GM15510 (cell line): ENCODE data around the gene ASCL2.

Experiments used
- POLR2A ChIP-seq: IDR thresholded peaks from 3 replicates; pipeline ENCODE4 v1.6.1; 2011; ENCODE audit warnings: borderline replicate concordance; ENCODE audit not compliant: insufficient read length; ENCODE audit errors: extremely low read depth

The ASCL2 gene

DNA sequence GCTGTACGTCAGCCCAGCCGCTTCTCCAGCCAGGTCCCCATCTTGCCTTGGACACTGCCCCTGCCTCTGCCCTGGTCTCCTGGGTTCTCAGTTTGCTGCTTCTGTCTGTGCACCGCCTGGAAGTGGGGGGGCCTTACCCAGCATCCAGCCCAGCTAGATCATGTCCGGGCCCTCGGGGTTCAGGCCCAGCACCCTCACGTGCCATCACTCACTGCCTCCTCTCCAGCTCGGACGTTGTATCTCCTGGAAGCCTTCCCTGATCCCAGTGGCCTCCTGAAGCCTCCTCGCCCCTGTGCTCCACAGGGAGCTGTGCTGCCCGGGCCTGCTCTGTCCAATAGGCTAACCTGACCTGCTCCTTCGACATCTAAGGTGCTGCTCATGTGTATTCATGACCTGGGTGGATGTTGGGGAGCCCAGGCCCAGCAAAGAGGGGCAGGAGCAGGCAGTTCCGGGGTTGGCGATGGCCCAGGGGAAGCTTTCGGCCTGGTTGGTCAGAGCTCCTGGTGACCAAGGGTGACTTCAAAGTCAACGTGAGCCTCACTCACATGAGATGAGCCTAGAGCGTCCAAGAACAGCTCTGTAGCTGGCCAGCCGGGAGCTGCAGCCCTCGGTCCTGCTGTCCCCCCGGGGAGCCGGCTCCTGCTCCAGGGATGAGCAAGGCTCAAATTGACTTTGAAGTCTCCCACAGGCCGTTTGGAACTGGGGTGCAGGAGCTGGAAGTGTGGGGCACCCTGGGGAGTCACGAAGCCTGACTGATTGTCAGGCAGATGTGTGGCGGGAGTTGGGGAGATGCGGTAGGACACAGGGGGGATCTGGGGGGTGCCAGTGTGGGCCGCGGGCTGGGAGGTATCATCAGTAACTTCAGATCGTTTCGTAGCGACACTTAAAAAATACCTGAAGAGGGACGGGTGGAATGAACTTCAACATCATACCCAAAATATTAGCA lies 5.2 kb upstream of the ASCL2 start:
- TF ChIP-seq POLR2A = no peak

DNA sequence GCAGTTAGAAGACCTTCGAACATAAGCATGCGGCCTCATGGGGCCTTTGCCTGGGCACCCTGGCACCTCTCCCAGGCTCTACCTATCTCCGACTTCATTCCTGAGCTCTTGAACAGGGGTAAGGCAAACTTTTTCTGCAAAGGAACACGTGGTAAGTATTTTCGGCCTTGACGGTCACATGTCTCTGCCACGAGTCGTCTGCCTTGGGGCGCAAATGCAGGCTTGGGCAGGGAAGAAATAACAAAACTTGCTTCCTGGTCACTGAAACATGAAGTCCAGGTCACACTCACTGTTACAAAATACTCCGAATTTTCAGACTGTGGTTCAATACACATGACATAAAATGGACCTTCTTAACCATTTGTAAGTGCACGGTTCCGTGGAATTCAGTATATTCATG lies 3.4 kb upstream of the ASCL2 start:
- TF ChIP-seq POLR2A = no peak

- no peak for TF ChIP-seq POLR2A
Observed at GRCh38 chr11:2273311-2273710, 2.9 kb upstream of the ASCL2 start.

- no peak for TF ChIP-seq POLR2A
Observed at GRCh38 chr11:2272946-2273280, 2.5 kb upstream of the ASCL2 start.

- TF ChIP-seq POLR2A = no peak
Observed at GRCh38 chr11:2272228-2272945, 2.0 kb upstream of the ASCL2 start.

DNA sequence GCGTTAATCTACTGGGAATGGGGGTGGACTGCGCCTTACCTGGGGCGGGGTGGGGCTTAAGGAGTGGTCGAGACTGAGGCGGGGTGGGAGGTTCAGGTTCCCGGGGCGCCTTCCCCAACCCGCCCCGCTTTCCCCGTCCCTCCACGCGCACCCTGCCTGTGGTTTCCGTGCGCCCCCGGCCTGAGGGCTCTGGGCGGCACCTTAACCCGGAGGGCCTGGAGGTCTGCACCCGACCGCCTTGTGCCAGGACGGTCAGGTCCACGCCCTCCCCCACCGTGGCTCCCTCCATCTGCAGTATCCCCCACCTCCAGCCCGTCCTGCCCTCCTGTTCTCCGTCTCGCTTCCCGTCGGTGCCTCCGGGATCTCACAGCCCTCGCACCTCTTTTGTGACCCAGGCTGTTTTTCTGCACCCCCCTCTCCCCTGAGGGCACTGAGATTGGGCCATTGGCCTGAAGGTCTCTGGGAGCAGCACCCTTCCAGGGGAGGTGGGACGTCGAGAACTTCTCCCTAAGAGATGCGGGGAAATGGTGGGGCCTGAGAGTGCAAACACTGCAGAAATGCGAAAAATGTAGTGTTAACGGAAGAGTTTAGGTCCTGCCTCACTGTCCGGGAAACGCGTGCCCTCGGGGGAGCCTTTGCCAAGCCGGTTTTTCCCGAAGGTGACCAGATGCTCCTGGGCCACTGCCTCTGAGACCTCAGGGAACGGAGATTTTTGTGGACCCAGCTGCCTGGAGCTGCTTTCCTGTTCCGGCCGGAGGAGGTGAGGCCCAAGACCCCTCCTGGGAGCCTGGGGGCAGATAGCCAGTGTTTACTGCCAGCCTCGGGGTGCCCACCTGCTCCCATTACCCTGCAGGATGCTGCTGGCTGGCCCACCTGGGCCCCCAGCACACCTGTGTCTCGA lies 1.2 kb upstream of the ASCL2 start:
- no peak for TF ChIP-seq POLR2A

DNA sequence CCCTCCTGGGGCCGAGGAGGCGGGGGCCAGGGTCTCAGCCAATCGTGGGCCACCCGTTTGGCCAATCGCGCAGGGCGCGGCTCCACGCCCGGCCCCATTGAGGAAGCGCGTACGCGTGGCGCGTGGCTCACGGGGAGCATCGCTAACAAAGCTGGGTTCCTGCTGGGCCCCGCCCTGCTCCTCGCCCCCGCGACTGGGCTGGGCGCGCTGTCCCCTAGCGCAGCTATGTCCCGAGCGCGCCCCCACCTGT lies 614 bp upstream of the ASCL2 start:
- TF ChIP-seq POLR2A = no peak

DNA sequence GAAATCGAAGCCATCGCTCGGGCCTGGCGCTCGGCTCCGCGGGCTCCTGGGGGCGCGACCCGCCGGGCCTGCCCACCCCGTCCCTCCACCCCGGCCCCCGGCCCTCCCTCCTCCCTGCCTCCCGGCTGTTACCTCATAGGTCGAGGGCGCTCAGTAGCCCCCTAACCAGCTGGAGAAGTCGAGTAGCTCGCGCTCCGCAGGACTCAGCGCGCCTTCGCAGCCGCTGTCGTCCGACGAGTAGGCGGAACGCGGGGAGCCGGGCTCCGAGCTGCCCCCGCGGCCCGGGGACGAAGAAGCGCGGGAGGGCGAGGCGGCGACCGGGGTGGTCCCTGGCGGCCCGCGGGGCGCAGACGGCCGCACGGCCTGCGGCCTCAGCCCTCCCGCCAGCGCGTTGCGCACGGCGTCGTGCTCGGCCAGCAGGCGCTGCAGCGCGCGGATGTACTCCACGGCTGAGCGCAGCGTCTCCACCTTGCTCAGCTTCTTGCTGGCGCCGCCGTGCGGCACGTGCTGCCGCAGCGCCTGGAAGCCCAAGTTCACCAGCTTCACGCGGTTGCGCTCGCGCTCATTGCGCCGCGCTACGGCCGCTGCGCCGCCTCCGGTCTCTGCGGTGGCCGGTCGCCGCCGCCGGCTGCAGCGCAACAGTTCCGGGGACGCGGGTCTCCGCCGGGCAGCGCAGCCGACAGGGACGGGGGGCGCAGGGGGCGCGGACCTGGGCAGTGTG lies 627 bp downstream of the ASCL2 start:
- no peak for TF ChIP-seq POLR2A

DNA sequence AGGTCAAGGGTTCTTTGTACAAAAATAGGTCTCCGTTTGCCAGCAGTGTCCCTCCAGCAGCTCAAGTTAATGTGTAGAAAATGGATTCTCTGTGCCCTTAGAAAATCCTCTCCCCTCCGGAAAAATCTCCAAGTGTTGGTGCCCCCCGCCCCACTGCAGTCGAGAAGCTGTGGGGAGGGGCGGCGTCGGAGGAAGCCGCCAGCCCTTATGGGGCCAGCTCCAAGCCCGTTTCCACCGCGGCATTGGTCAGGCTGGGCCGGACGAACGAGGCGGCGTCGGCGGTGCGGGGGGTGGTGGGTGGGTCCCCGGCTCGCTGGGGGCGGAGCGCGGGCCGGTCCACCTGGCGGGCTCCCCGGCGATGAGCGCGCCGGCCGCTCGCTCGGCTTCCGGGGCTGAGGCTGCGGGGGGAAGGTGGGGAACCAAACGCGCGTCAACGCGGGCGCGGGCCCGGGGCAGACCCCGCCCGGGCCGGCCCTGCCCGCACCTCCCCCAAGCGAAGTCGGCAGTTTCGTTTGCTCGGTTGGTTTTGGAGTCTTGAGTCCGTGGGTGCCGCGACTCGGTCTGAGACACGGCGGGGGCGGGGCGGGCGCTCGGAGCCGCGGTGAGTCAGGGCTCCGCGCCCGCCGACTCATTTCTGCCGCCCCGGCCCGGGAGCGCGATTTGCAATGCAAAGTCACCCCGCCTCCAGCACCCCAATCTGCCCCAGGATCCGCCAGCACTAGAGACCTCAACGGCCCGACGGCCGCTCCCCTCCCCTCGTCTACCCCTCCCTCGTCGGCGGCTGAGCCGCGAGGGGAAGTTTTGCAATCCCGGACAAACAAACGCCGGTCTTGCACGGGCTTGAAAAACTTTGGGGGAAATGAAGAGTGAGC lies 1.4 kb downstream of the ASCL2 start:
- no peak for TF ChIP-seq POLR2A

DNA sequence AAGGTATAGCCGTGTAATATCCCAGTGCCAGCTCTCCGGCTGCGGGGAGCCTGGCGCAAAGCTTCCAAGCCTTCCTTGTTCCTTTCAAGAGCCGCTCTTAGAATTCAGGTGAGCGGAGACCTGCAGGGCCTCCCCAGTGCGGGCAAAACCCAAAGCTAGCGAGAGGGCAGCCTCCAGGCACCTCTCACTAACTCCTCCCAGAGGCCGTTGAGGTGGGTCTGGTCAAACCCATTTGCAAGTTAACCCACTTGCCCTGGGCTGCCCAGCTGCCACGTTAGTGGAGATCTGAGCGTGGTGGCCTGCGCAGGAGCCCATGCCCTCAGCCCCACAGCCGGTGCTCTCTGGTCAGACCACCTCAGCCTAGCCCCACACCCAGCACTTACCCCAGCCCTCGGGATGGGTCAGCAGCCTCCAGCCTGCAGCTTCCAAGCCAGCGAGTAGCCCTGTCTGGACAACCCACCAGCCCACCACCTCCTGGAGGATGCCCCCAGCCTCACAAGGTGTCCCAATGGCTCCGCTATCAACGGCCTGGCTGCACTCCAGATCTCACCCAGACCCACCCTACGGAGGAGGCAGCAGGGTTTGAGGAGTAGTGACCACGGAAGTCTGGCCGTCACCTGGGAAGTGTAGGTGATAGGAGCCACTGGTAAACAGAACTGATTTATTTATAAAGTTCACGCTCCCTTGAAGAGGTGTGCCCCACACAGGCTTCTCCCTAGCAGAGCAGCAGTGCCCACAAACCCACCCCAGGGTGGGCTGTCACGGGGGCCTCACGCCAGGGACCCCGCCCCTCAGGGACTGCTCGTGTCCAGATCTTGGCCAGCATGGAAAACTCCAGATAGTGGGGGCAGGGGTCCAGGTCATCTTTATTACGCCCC lies 2.3 kb downstream of the ASCL2 start:
- no peak for TF ChIP-seq POLR2A

- TF ChIP-seq POLR2A = no peak
Observed at GRCh38 chr11:2267306-2267850, 3.0 kb downstream of the ASCL2 start.

DNA sequence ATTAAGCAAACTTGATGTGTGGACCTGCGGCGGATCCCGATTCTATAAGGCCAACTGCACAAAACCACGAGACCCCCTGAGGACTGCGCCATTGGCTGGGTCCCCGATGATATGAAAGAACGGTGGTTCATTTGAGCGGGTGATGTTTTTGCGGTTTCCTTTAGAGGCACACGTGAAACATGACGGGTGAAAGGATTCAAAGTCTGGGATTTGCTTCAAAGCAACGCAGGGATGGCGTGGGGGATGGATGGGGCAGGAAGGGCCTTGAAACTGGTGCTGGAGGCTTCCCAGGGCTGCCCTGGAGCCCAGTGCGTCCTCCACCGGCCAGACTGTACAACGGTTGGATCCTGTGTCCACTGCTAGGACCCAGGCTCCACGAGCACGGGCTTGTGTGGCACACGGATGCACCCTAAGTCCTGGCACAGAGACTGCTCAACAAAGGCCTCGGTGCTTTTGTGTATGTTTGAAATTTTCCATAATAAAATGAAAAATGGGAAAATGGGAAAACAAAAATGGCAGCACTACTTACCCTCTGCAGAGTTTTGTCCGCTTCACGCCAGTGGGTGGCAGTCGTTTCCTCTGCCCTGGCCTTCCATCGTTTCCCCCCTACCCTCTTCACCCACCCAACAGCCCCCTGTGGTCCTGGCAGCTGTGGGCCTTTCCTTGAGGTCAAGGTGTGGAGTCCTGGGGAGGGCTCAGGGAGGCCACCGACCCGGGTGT lies 3.6 kb downstream of the ASCL2 start:
- no peak for TF ChIP-seq POLR2A
